GM21367 (cell line): ENCODE data around the gene PPP1R1A.

Experiments
- ATAC-seq: cut with Tn5 transposase; IDR thresholded peaks from one replicate; pipeline ENCODE4 v1.9.1; 2021; ENCODE audit not compliant: unreplicated experiment

Gene PPP1R1A

DNA sequence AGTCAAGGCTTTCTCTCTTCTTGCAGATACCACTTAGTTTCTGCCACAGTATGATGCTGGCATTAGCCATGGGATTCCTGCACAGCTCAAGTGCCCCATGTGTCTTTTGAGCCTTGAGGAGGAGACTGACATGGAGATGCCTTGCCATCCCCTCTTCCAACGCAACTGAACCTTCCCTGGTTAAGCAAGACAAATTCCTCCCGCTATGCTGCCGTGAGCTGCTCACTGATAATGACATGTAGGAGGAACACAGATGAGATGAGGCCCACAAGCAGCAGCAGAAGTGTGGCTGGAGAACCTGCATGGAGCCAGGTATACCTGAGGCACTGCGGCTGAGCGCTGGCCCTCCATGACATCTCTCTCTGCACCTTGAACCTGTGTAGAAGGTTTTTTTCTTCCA, 15.4 kb upstream of the PPP1R1A start:
- ATAC-seq, result no peak

DNA sequence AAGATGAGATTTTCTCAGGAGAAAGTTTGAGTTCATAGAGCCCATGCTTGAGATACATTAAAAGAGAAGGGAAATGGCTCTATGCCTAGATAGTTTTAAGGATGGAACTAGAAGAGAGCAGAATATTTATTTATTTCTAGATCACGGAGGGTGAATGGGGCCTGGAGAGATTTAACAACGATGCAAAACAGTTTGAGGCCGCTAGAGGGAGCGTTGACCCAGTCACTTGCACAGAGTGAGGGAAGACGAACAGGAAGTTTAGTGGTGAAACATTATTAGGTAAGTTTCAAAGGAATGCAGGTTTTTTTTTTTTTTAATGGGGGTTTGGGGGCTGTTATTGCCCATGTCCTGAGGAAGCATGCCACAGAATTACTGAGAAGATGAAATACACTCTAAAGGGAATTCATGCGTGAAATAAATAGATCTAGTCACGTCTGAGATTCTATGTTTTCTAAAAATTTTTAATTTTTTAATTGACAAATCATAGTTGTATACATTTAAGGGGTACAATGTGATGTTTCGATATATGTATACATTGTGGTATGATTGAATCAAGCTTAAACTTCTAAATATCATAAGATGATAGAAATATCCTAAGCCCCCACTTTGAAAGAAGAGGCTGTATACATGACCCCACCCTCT, 14.8 kb upstream of the PPP1R1A start:
- peak; percentile 91 for ATAC-seq

DNA sequence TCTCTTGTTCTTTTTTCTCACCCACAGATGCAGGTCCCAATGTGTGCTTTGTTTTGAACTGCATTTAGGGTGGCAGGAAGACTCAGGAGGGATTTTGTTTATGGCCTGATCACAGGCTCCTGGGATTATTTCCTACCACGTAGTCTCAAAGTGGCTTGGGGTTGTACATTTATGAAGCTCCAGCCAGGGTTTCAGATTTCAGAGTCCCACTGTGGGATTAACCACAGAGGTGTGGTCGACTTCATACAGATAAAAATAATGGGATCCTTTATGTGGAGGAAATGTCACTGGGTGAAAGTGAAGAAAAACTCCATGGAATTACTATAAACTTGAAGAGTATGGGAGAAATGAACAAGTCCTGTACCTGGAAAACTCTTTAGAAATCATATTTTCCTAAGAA, 14.2 kb upstream of the PPP1R1A start:
- no peak for ATAC-seq

DNA sequence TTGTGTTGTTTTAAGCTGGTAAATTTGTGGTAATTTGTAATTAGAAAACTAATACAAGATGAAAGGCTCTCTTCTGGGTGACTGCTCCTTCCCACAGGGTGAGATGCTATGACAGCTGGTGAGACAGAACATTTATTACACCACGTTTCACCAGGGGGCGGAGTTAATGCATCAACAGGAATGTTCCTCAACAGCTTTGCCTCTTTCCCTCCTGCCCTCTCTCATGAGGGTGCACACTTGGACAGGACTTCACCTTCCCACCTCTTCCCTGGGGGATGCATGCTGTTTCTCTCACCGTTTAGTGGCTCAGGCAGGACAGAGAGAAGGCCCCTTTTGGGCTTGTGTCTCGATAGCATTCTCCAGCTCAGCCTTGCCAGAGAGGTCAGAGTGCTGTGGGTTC, 13.4 kb upstream of the PPP1R1A start:
- no peak for ATAC-seq

DNA sequence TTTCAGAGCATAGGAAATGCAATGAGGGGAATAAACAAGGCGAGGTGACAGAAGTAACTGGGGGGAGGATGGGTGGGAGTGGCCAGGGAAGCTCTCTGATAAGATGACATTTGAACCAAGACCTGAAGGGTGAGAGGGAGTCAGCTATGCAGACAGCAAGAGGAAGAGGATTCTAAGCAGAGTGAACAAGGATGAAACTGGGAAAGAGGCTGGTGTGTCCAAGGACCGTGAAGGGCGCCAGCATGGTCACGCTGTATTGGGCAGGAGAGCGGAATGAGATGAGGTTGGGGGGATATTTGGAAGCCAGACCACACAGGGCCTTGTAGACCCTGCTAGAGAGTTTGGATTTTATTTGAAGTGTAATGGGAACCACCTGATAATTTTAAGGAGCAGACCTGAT, 10.5 kb upstream of the PPP1R1A start:
- ATAC-seq, result no peak

DNA sequence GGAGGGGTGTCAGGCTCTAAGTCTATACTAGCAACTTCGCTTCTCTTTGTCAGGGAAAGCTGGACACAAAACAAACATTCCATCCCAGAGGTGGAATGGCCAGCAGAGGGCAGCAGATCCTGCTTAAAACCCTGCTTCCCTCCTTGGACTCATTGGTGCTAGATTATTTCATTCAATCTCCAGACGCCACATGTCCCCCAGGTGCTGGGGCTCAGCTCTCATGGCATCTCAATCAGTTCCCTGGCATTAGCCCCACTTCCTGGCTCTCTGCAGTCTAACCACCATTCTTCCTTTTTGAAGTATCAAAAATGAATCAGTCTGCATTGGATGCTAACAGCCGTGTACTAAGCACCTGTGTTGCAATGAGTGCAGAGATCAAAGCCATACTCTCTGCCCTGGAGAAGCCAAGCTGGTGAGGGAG, 8.1 kb upstream of the PPP1R1A start:
- no peak for ATAC-seq

DNA sequence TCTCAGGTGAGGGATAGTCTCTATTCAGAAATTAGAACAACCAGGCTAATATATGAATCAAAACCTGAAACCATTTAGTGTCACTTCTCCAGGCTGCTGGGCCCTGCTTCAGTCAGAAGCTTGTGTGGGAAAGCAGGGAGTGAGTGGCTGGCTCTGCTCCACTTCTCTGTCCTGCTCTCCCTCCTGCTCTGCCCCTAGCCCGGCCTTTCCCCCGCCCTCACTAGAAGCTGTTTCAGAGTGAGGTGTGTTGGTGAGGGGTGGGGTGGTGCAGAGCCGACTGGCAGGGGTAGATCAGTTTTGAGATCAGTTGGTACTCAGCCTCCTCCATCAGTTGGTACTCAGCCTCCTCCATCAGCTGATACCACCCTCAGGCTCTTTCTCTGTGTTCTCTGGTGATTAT, 7.0 kb upstream of the PPP1R1A start:
- no peak for ATAC-seq

DNA sequence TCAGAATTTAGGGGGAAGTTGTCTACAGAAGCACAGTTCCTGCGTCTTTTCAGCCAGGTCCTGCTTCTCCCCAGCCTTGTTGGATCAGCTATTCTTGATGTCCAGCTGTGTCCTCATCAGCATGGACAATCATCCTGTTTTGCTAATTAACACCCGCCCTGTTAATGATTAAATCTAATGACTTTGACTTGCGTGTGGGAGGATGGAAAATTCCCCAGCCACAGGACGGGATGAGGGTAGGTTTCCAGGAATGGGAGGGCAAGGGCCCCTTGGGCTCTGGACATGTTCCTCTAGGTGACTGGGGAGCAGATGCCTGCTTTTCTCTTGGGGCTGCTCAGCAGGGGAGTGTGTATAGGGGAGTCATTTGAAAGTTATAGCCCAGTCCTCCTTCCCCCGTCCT, 5.3 kb upstream of the PPP1R1A start:
- ATAC-seq, result no peak

DNA sequence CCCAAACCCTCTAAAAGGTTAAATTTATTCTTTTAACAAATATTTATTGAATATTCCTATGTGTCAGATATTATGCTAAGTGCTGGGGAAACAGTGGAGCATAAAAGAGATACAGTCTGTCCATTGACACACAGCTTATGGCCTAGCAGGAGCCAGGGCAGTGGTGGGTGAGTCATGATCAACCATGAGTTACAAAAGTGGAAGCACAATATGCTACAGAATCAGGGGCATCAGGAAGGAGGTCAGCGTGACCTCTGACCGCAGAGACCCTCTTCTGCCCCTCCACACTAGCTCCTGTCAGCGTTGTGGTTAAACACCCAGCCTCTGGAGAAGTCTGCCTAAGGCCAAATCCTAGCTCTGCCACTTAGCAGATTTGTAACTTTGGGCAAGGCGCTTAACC, 4.7 kb upstream of the PPP1R1A start:
- no peak for ATAC-seq

DNA sequence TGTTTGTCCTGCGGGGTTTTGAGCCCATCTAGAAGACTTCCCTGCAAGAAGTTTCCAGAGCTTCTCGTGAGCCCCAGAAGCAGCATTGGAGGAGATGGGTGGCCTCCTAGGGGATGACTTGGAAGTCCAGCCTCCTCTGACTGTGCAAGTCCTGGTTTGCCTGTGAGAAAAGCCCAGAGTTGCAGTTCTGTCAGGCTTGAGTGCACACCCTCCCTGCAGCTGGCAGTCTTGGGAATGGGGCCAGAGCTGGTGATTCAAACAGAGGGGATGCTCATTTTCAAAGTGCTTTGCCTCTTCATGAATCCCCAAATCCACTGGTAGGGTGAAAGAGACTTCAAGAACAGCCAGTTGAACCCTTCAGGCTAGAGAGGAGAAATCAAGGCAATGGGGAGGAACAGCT, 3.9 kb upstream of the PPP1R1A start:
- ATAC-seq, result no peak

DNA sequence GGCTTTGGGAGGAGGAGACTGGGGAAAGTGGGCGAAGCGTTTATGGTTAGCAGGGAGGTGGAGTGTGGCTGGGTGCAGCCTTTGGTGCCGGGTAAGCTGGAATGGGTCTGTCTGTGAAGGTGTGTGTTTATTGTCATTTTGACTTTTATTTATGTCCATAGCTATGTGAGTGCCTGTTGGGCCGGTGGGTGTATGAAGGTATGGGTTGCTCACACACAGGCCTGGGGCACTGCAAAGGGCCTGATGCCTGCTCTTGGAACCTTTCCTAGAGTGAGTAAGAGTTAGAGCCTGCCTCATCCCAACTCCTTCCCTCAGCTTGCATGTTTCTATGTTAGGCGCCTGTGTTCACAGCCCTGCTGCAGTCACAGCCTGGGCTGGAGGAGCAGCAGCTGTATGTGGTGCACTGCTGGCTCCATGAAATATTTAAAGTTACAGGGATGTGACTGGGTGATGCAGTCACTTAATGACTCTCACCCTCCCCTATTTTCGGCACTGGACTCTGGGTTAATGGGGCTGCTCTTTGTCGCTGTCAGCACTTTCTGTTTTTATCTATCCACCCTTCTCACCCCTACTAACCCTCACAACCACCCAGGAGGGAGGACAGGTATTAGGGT, 2.6 kb upstream of the PPP1R1A start:
- no peak for ATAC-seq

DNA sequence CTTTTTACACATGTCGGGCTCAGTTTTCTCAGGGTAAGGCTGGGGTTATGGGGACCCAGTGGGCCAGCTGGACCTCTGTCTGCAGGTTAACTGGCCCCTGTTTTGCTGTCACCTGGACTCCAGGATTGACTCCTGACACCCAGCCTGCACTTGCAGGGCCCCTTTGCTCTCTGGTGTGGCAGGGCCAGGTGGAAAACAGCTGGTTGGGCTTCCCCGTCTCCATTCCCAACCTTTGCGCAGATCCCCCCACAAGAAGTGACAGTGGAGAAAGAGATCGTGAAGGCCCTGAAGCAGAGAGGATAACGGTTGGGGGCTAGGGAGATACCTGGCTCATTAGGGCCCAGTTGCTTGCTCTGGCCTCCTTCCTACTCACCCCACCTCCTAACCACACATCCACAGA, 1.5 kb upstream of the PPP1R1A start:
- no peak for ATAC-seq

DNA sequence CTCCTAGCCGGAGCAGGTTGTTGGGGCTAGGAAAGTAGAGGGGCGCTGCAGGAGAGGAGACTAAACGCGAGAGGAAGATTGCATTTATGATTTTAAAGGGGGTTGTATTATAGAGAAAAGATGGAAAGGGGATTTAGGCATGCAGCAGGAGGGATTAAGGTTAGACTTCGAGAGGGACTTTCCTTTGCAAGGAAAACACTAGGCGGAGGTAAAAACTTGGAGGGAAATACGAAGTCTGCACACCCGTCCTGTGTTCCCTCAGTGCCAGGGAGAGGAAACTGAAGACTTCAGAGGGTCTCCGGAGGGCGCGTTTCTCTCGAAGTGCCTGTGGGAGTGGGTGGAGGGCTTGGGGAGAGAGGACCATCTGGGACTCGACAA, 420 bp upstream of the PPP1R1A start:
- no peak for ATAC-seq

DNA sequence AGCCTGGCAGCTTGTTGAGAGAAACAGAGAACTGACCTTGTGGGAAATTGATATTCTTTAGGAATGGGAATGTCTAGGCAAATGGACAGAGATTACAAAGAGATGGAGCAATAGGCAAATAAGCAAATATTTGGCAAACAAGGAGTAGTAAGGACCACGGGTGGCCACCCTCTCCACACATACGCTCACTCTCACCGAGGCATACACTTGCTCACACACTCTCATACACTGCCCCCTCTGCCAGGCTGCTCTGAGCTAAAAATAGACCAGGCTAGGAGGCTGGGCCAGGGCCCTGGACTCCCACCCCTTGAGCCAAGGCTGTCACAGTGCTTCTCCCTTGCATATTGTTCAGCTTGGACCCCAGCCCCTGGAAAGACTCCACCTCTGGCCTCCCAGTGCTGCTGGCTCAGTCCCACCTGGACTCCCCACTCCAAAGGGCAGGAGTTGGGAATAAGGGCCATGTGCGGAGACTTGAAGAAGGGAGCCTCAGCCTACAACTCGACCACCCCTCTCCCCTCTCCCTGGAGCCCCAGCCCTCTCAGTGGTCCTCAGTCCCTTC, 1.1 kb downstream of the PPP1R1A start:
- no peak for ATAC-seq

DNA sequence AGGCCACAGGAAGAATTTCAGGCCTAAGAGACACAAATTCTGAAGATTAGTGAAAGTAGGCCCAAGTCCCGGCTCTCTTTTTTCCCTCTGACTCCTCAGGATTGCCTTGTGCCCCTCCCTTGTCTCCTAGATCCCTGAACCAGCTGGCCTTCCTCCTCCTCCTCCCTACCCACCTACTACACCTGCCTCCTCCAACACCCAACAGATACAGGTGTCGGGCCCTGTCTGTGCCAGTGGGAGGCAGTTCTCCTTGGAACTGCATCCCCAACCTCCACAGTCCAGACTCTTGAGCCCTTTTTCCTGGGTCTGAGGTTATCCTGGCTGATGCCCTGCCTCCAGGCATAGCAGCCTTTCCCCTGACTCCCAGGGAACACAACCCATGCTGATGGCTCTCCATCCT, 1.8 kb downstream of the PPP1R1A start:
- no peak for ATAC-seq

DNA sequence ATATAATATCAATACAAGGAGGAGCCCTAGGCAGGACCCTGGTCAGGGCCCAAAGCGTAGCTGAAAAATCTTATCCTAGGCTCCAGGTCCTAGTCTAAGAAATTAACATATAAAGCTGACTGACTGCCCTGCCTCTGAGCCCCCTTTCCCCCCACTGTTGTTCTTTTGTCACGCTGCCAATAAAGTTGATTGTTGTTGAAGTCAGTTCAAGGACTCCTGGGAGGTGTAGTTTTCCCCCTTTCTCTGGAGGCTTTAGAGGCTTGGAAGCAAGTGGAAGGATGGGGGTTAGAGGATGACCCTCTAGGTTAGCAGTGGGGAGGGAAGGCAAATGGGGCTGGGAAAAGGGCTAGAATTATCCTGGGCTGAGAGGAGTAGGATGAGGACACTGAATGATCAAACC, 3.2 kb downstream of the PPP1R1A start:
- no peak for ATAC-seq

DNA sequence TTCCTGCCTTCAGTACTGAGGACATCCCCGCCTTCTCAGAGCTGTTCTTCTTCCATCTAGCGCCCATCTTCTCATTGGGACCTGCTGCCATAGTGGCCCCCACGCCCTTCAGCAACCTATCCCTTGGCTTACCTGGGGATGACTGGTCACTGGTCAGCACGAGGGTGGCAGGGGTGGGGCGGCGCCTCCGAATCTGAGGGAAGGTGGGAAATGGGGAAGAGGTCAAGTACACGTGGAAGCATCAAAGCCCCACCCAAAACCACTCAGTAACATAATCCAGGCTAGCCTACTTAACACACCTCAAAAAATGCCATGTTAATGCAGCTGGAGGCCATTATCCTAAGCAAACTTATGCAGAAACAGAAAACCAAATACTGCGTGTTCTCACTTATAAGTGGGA, 4.3 kb downstream of the PPP1R1A start:
- ATAC-seq, result no peak

DNA sequence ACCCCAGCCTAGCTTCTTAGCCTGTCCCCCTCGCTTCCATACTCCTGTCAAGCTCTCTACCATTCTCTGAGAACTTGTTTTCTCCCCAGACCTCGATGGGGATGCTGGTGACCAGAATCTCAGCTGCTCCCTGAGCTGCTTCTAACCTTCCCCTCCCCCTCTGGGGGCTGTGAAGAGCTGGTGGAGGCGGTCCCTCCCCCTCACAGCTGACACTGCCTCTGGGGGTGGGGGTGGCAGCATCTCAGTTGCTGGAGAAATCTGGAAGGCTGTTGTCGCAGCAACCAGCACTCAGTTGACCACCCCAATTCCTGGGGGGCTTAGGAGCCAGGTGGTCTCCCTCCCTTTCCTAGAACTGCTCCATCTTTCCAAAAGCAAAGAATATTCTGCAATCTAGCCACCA, 4.7 kb downstream of the PPP1R1A start:
- ATAC-seq, result no peak

DNA sequence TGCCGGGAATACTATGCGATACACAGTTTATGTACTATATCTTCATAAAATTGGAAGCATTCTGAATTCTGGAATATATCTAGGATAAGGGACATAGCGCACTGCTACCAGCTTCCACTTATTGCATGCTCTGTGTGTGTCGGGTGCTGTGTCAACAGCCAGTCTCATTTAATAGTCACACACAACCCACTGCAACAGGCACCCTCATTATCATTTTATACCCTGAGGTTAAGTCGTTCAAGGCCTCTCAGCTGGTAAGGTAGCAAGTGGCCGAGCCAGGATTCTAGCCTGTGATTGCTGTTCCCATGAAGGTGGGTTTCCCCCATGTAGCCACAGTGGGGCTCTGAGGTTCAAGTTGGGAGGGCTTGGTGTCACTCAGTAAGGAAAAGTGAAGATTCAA, 7.0 kb downstream of the PPP1R1A start:
- ATAC-seq, result no peak

DNA sequence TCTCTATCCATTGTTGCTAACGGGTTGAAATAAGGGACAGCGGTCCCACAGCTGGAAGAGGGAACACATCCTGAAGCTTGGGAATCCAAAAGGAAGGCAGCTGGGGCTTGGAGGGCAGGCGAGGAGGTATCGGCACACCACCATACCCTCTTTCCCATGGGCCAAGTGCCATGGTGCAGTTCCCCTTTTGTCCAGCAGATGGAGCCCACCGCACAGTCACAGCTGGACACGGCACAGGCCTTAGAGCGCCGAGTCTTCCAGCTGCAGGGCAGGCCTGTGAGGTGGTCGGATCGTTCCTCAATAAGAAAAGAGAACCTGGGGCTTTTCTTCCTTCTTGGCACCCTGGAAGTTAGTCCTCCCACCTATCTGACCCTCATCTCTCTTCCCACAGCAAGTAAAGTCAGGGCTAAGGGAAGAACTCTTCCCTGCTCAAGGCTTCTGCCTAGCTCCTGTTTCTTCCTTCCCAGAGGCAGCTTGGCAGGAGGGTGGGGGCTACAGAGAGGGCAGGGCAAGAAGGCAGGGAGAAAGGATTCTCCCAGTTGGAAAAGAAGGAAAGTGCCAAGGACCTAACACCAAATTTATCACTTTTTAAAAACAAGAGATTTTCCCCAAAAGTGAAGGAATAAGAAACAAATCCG, 8.6 kb downstream of the PPP1R1A start:
- ATAC-seq, result peak; percentile 95

DNA sequence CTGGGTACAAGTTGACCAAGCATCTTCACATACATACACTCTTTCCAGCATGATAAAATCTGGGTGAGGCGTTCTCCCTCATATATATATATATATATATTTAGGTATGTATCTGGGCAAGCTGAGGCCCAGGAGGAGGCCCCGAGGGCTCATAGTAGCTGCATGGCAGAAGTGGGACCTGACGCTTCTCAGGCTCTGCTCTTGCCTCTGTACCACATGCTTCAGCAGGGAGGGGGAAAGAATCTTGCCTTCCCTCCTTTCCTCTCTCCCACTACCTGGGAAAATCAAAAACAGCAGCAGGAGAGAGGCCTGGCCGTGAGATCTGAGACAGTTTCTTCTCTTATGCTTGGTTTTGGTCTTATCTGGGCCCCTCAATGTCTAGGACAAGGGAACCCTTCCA, 9.2 kb downstream of the PPP1R1A start:
- no peak for ATAC-seq

DNA sequence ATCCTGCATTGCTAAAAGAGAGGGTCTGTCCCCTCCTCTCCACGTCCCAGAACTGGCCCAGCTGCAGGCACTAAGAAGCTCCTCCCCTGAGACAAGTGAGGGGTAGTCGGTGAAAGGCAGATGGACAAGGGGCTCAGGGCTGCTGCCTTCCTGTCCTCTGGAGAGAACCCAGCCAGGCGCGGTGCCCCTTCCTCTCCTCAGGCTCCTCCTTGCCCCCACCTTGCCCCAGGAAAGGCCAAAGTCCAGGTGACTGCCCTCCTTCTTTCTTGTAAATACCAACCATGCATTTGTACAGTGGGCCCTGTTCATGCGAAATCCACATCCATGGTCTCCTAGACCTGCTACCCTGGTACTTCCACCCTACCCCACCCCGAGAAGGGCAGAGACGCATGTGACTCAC, 9.7 kb downstream of the PPP1R1A start:
- no peak for ATAC-seq

DNA sequence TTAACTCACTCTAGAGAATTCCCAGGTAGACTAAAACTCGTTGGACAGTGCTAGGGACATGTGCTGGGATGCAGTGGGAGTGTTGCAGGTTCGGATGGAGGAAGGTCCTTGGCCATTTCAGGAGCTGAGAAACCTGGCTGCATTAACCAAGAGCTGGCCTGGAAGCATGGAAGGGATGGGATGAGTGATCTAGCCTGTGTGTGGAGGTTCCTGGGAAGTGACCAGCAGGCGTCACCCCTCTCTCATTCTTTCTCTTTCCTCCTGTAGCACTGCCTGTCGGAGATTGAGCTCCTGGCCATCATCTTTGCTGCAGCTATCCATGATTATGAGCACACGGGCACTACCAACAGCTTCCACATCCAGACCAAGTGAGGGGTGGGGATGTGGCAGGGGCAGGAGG, 15.6 kb downstream of the PPP1R1A start:
- no peak for ATAC-seq
